Amniotic epithelial cell (primary cell): ENCODE data around the gene CPLX4.

Experiments used
- DNase-seq: peaks from one replicate; pipeline ENCODE4 v3.0.0-alpha.2; 2010; ENCODE audit warnings: low read depth

Gene CPLX4

DNA sequence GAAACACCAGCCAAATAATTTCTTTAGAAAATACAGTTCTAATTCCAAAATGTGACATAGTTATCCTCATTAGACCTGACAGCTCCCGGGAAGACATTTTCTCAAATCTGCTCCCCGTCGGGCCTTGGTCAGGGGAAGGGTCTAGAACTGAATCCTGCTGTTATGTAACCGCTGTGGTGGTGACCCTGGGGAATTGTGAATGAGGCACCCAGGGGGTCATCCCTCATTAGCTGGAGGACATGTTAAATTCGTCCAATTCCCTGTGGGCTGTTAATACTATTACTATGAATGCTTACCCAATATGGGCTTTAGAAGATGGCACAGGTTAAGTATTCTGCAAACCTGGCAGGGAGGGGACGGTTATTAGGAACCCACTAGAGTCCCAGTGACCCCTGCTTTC lies 11.8 kb downstream of the CPLX4 start:
- no peak for DNase-seq

DNA sequence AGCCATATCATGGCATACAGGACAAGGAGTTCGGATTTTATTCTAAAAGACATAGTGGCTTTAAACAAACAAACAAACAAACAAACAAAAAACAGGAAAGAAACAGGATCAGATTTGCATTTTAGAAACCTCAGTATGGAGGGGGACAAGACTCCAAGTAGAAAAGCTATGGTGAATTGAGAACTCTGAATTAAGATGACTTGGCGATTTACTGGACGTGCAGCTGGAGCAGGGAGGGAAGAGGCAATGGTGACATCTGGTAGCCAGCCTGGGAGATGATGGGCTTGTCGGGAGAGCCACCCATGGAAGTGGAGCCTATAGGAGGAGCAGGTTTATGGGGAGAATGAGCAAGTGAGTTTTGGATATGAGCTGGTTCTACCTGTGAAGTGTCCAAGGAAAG lies 13.2 kb downstream of the CPLX4 start:
- DNase-seq = no peak

DNA sequence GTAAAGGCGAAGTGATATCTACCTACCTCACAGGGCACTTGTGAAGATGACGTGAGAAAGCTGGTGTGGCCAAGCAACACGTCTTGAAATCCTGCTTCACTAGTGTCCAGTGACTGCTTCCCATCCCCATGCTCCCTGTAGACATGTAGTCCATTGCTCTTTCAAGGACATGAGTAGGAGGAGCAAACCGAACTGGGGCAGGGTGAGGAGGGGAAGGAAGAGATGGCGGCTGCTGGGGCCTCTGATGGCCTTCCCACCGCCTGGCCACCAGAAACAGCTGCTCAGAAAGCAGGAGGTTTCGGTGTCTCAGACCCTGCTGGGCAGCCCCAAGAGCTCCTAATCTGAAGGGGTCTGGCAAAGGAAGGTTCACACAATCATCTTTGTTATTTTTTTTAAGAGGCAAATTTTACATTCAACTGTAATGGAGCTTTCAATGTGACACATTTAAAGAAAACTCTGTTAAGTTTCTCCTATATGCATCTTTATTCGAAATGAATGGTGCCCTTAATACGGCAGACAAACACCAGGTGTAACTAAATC lies 14.7 kb downstream of the CPLX4 start:
- no peak for DNase-seq

DNA sequence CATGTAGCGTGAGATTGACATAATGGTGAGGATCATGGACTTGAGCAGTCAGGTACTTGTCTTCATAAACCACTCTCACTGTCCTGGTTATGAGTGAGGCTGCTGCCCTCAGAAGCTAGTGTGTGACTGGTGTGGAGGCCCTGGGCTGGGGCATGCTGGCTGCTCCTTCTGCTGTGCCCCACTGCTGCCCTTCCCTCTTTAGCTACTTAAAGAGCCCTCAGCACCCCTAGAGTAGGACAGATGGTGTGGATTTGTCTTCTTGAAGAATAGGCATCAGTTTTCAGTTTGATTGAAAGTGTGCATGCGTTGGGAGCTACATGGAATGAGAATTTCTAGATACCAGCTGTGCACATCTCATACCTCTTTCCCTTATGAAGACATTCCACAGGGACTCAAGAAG lies 15.4 kb downstream of the CPLX4 start:
- no peak for DNase-seq

DNA sequence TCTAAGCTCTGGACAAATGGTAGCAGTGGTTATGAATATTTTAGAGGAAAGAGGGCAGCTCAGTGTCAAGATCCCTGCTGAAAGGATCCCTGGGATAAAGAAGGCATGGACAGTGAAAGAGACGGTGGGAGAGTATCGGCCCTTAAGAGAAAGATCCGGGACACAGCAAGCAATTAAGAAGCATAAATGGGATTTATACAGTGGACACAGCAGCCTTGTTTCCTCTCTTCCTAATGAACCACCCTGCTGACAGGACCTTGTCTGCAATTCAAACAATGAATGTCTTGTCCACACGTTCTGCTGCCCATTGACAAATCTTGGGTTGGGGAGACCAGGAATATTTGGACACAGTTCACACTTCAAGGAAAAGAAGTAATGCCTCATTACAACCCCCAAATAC lies 16.5 kb downstream of the CPLX4 start:
- no peak for DNase-seq

DNA sequence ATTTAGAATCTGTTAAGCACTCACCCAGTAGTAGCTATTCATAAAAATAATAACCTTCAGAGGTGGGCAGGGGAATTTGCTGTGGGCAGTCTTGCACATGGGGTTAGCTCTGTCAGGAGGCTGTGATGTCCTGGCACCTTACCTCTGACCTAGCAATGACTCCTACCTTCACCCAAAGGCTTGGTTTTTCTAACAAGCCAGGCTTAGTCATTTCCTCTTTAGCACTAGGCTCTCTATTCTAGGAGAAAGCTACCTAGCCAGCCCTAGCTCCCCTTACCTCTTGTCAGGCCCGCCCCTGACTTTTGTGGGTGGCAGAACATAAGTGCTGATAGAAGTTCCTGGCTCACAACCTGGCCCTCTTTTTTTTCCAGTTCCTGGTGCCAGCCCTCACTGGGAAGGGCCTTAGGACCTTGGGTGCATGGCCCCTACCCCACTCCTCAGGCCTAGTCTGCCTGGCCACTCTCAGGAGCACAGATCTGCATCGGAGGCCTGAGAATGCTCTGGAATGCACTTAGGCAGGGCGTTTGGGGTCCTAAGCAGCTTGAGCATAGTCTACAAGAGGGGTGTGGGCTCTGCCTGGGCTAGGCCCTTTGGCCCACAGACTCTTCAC lies 17.7 kb downstream of the CPLX4 start:
- no peak for DNase-seq

DNA sequence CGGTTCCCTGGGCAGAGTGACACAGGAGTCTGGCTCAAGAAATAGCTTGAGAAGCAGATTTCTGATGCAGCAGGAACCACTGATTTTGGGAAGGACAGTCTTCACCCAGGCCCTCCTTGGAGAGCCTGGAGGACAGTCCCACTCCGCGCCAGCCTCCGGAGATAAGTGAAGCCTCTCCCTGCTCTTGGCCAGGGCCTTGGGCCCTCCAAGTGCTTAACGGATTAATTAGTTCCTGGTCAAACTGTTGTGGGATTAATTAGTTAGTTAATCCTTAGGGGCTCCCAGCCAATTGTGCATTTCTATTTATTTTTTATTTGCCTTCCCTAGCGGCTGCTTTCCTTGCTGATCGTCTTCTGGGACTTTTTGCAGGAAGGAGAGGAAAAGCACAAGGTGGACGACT lies 19.6 kb downstream of the CPLX4 start:
- DNase-seq = no peak

DNA sequence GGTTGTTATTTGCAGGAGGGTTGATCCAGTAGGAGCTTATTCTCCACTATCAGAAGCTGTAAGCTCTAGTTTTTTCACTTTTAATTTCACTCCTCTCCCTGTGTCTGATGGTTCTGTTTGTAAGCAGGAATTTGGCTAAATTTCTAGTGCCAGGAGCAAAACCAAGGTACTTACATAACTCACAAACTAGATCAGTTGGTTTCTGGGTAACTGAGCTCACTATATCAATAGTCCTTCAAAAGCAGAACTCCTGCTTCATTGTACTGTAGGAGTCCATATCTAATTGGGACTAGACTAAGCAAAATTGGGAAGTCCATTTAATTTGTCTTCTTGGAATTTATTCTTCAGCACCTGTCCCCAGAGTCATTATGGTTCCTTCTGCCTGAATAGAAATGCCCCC lies 25.1 kb downstream of the CPLX4 start:
- no peak for DNase-seq

DNA sequence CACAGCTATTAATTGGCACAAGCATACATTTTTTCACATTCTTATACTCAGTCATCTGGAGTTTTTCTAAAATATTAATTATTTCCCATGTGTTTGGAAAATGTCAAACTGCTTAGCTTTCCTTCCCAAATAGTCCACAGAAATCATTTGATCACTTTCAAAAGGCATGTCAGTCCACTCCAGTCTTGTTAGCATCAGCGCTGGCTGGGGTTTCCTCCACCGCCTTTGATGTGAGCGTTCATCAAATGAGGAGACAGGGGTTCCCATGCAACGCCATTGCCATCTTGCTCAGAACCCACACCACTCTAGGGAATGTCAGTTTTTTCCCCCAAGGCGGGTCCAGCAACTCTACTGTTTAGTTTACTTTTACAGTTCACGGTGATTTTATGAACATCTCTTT lies 32.1 kb downstream of the CPLX4 start:
- DNase-seq = no peak

DNA sequence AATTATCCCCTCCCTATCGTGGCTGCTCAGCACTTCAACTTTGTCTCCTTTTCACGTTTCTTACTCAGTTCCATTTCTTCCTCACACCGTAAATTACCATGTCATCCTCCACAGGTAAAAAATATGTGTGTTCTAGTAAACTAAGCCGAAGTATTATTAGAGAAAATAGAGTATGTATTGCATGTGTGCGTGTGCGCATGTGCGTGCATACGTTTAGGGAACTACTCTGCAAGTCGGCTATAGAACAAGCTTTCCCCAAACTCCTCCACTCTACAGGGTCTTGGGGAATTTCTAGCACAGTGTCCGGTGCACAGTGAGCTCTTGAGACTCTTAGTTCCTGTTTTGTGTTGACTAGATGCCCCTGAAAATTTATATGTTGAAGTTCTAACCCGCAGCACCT lies 36.1 kb downstream of the CPLX4 start:
- DNase-seq = no peak

DNA sequence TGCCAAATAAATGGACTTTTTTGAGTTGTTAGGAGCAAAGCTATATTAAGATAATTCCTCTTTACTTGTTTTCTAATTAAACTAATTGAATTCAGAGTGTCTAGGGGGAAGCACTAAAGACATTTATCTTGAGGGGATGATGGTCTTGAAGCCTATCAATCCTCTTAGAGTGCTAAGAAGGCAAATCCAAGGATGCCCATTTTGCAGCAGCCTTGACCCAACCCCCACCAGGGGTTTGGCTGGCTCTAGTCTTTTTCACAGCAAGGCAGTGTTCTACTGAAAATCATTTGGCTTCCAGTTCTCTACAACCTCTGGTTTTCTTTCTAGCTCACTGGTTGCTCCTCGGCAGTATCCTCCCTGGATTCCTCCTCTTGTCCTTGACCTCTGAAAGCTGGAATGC lies 38.7 kb downstream of the CPLX4 start:
- no peak for DNase-seq

DNA sequence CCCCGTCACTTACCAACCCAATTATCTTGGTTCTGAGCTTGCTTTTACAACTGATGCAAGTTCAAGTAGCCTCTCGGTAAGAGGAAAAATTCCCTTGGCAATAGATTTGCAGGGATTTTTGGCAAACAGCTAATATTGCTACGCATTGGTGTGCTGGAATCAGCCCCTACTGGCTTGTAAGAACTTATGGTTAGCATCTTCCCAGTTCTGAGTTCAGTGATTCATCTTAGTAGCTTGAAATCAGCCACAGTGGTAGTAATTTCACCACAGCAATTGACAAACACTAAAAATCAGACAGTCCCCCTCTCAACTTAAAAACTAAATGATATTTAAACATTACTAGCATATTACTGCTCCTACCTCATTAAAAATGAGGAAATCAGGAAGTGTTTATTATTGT lies 39.3 kb downstream of the CPLX4 start:
- DNase-seq = peak; percentile 10

DNA sequence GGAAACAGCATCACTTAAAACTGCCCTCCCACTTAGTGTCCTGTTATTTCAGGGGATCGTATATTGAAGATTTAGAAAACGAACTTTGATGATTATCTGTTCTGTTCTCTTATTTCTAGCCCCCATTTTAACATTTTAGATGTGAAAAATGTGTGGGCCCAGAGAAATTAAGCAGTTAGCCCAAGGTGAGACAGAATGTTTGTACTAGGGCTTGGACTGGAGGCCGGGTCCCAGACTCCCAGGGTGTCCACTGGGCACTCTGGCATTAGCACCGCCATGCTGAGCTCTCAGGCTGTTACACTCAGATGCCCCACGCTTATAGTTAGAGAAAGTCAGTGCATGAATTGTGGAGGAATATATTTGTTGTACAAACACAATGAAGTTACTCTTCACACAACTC lies 39.7 kb downstream of the CPLX4 start:
- DNase-seq = no peak

DNA sequence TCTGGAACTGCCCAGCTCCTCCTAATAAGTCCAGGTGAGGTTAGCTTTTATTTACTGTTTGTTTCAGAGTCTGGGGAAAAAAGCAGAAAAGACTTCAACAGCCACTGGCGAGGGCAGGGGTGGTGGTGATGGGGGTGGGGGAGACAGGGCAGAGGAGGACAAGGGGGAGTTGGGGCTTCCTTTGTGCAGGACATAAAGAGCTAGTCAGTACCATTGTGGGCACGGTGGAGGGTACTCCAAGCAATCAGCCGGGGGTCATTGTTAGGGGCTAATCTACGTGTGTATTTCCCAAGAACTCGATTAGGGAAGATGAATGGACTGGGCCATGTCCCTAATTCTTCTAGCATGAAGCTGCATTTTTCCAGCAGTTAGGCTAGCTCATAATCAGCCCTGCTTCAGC lies 42.4 kb downstream of the CPLX4 start:
- DNase-seq = no peak

DNA sequence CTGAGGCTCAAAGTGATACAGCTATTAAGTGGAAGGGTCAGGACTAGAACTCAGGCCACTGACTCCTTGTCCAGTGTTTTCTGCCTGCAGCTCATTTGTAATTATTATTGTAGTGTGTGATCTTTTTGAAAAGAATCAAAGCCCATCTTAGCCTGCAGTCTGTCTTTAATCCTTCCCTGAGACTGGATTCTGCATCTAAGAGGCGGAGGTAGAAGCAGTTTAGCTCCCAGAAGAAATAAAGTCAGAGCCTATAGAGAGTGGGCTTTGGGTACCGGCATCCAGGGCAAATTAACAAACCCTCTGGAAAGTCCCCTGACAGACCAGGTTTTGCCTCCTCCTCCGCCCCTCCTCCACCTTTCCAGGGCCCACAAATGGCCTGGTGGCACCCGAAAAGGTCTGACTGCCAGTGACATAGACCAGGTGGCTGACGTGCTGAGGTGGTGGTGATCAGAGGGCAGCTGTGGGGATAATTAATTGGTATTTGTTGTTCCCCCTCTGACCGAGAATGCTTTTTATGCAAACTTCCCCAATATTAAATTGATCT lies 43.0 kb downstream of the CPLX4 start:
- DNase-seq = no peak

DNA sequence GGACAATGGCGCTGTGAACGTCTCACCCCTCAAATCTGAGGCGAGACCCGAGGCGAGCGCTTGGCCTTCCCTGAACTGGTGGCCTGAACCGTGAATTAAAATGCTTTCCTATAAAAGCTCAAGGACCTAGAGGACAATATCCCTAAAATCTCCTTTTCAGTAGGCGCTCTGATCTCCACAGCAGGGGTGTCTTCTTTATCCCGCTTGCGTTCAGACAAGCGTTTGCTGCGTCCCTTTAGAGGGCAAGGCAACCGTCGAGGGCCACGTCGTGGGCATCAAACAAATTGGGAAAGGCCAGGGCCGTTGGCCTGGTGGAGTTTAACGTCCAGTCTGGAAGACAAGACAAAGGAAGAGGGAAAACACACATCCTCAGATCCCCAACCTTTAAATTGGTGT lies 43.9 kb downstream of the CPLX4 start:
- DNase-seq = no peak

DNA sequence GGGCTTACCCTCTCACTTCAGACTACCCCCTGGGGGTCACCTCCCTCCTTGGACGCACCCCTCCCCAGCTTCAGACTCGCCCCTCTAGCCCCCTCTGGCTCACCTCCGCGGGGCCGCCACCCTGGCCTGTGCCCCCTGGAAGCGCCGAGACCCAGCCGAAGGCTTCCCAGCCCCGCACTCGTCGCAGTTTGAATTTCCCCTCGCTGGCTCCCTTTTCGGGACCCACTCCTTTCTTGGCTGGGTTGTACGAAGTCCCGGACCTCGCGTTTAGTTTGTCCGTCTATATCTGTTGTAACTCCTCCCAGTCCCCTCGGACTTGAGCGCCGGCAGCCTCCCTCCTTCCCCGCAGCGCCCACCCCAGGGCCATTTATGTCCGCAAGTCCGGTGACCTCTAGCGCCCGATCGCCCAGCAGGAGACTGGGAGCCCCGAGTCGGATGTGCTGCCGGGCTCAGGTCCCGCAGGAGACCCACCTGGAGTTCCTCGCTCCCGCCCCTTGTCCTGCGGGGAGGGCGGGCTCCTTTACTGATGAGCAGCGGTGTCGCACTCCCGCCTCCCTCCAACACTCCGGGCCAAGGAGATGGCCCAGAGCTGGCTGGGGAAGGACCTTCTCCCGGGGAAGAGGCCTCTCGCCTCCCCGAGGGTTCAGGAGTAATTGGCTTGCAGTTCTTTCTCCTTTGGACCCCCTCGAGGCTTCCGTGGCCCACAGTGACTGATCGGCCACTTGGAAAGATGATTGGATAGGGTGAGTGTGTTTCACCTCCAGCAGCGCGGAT lies 44.5 kb downstream of the CPLX4 start:
- DNase-seq = no peak

DNA sequence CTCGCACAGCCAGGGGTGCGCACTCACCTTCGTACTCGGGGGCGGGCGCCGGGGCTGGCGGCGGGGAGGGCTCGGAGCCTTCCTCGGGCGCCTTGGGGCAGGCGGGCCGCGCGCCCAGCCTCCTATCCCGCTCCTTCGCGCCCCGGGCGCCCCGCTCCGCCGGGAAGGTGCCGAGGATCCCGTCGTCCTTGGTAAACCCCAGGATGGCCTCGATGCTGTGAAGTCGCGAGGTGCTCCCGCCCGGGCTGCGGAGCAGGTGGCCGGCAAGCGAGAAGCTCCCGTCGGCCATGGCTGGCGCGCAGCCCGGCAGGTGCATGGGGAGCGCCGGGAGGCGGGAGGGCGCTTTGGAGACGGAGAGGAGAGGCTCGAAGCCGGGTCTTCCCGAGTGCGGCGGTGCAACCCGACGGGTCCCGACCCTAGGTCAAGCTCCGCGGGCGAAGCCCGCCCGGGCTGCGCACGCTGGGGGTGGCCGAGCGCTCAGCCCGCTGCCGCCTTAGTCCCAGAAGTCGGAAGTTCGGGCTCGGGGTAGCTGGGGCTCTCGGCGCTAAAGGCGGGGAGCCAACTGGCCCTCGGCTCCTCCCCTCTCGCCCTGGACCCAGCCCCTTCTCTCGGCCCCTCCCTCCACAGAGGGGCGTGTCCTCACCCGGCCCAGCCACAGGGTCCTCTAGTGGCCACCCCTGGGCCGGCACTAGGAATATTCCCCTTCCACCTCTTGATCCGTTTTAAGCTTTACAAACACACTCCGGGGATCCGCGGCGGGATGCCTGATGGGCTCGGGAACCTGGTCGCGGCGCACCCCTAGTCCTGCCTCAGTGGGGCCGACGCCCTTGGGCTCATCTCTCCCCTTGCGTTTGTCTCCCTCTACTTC lies 45.3 kb downstream of the CPLX4 start, which contains the start of gene RAX:
Gene RAX, minus strand, starts transcription at position 564 of the 868 bp plus-strand sequence. Its CDS starts 248 bp downstream, at position 316.
- no peak for DNase-seq

DNA sequence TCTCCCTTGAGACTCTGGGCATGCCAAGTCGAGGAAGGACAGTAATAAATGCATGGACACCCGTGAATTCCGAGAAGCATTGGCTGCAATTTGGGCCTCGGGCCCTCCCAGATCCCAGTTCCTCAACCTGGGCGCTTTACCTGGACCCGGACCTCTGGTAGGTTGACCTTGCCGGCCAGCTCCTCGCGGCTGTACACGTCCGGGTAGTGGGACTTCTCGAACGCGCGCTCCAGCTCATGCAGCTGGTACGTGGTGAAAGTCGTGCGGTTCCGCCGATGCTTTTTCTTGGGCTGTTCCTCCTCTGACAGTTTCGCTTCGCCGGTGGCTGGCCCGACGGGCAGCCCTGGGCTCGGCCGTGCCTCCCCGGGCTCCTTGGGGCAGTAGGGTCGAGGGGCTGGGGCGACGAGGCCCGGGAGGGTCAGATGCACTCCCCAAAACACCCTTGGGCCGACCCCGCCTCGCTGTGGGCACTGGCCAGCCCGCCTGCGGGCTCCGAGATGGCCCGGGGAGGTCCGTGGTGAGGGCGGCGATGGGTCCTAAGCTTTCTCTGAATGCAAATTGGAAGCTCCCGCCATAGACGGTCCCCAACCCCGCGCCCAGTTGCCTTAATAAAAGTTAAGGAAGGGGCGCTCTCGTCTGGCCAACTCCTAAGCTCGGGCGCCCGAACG lies 46.1 kb downstream of the CPLX4 start:
- no peak for DNase-seq

DNA sequence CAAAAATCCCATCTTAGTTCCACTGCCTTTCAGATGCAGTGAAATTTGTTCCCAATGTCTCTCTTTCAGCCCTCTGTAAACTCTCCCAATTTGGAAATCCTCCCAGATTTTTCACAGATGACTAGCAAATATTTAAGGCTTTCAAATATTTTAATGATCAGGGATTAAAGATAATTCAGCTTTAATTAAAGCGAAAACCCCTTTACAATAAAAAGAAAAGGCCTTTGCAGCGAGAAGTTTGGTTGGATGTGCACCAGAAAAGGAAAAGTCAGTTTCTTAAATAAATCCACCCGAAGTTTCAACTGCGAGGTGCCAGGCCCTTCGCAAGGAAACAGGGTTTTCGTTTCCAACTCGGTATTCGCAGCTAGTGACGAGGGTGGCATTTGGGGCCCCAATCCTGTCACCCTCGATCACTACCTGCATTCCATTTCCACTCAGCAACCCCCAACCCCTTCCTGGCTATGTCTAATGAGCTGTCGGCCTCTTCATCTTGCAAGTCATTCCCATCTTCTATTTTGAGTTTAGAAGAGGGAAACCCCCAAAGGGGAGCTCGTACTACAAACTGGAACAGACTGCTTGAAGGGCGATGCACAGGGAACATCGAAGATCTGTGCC lies 46.7 kb downstream of the CPLX4 start:
- DNase-seq = no peak

DNA sequence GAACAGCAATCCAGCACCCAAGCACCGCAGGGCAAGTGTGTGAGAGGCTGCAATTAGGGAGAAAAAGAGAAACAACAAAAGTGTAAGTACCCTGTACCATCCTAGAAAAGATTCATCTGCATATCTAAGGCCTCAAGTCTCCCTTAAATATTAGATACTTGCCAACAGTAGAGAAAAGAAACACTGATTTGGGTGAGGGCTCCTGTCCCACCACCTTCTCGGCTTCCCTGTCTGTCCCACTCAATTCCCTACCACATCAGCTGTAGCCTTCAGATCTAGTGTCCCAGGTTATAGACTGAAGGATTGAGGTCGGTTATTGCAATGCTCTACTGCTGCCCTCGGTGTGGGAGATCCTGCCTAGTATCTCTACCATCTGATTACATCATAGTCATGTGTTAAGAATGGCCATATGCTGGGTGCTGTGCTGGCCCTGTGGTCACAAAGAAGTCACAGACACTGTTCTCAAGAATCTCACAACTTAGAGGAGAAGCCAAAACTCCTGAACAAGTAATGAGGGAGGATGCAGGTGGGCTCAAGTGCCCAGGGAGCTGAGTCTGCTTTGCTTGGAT lies 47.7 kb downstream of the CPLX4 start:
- DNase-seq = no peak
